MM.1S (cell line): ENCODE results near the gene VEPH1.

Experiments used
- DNase-seq: peaks from one replicate; pipeline ENCODE4 v3.0.0-alpha.2; 2015
- H2AFZ ChIP-seq: fragments of 300-600 bp; sonication (generic); 2 replicates; pipeline ENCODE4 v1.6.0; 2016; ENCODE audit warnings: antibody characterized with exemption, low read length
- H3F3A ChIP-seq: fragments of 300-600 bp; sonication (generic); 2 replicates; pipeline ENCODE4 v1.6.1; 2016; ENCODE audit warnings: mild to moderate bottlenecking, antibody characterized with exemption, low read length, moderate library complexity, mixed read lengths; ENCODE audit not compliant: insufficient read depth
- H3K27ac ChIP-seq: fragments of 300-600 bp; sonication (generic); 2 replicates; pipeline ENCODE4 v1.5.1; 2016; ENCODE audit warnings: mild to moderate bottlenecking, low read length
- H3K27me3 ChIP-seq: fragments of 300-600 bp; sonication (generic); replicated peaks from 2 replicates; pipeline ENCODE4 v1.6.0; 2016; ENCODE audit warnings: low read length; ENCODE audit not compliant: insufficient read depth
- H3K36me3 ChIP-seq: fragments of 300-600 bp; sonication (generic); replicated peaks from 2 replicates; pipeline ENCODE4 v1.6.1; 2016; ENCODE audit warnings: mild to moderate bottlenecking, low read length, mixed read lengths; ENCODE audit not compliant: insufficient read depth
- H3K4me1 ChIP-seq: fragments of 300-600 bp; sonication (generic); 2 replicates; pipeline ENCODE4 v1.6.1; 2016; ENCODE audit warnings: low read length, mixed read lengths
- H3K4me2 ChIP-seq: fragments of 300-600 bp; sonication (generic); 2 replicates; pipeline ENCODE4 v1.6.0; 2016; ENCODE audit warnings: low read depth, low read length
- H3K4me3 ChIP-seq: fragments of 300-600 bp; sonication (generic); 2 replicates; pipeline ENCODE4 v1.5.1; 2016; ENCODE audit warnings: low read length, mixed read lengths
- H3K79me2 ChIP-seq: fragments of 300-600 bp; sonication (generic); 2 replicates; pipeline ENCODE4 v1.6.1; 2016; ENCODE audit warnings: mixed run types, low read length, mixed read lengths
- H3K9ac ChIP-seq: fragments of 300-600 bp; sonication (generic); 2 replicates; pipeline ENCODE4 v1.6.1; 2016; ENCODE audit warnings: low read length, mixed read lengths
- H3K9me2 ChIP-seq: fragments of 300-600 bp; sonication (generic); replicated peaks from 2 replicates; pipeline ENCODE4 v1.6.1; 2016; ENCODE audit warnings: mild to moderate bottlenecking, low read length, mixed read lengths; ENCODE audit not compliant: insufficient read depth
- H3K9me3 ChIP-seq: fragments of 300-600 bp; sonication (generic); replicated peaks from 2 replicates; pipeline ENCODE4 v1.6.1; 2016; ENCODE audit warnings: mild to moderate bottlenecking, low read length, mixed read lengths; ENCODE audit not compliant: insufficient read depth
- H4K20me1 ChIP-seq: fragments of 300-600 bp; sonication (generic); 2 replicates; pipeline ENCODE4 v1.6.1; 2016; ENCODE audit warnings: mild to moderate bottlenecking, low read length, moderate library complexity, mixed read lengths; ENCODE audit not compliant: insufficient read depth
- CTCF ChIP-seq: fragments of 300-600 bp; sonication (generic); IDR thresholded peaks from 2 replicates; pipeline ENCODE4 v1.5.1; 2016; ENCODE audit warnings: antibody characterized with exemption, low read length, mixed read lengths
- EZH2 ChIP-seq: fragments of 300-600 bp; sonication (generic); optimal IDR thresholded peaks from 2 replicates; pipeline ENCODE3; 2017; ENCODE audit warnings: low read depth, mild to moderate bottlenecking, antibody characterized with exemption, low read length, mixed read lengths
- EZH2phosphoT487 ChIP-seq: fragments of 300-600 bp; sonication (generic); IDR thresholded peaks from 2 replicates; pipeline ENCODE4 v1.6.1; 2018; ENCODE audit warnings: antibody characterized with exemption, low read length

The VEPH1 gene

GRCh38 chr3:157282261-157283191, 220.7 kb downstream of the VEPH1 start:
- Histone ChIP-seq H3K79me2 (no peaks in the 10 kb centered on the region), H3K4me2 (no peak overlapping the region), H3K27me3 (no peaks in the 10 kb centered on the region), H3K9me3 (no peaks in the 10 kb centered on the region), H3F3A (no peaks in the 10 kb centered on the region), H4K20me1 (no peaks in the 10 kb centered on the region), H3K4me3 (no peak overlapping the region), H3K4me1 (no peaks in the 10 kb centered on the region), H3K9me2 (no peaks in the 10 kb centered on the region), H3K27ac (no peak overlapping the region), H2AFZ (no peak overlapping the region), H3K36me3 (no peaks in the 10 kb centered on the region), H3K9ac (no peak overlapping the region)
- no peak for DNase-seq
- TF ChIP-seq EZH2phosphoT487: no peak
- no peak for TF ChIP-seq EZH2
- no peak for TF ChIP-seq CTCF

- no peak for DNase-seq
- Histone ChIP-seq H3K4me2 (no peak overlapping the region), H3K27ac (no peak overlapping the region), H3K36me3 (no peaks in the 10 kb centered on the region), H3K9me2 (no peaks in the 10 kb centered on the region), H3K4me1 (no peaks in the 10 kb centered on the region), H4K20me1 (no peaks in the 10 kb centered on the region), H3K27me3 (no peaks in the 10 kb centered on the region), H3K9ac (no peak overlapping the region), H3K79me2 (no peaks in the 10 kb centered on the region), H3F3A (no peaks in the 10 kb centered on the region), H3K4me3 (no peak overlapping the region), H3K9me3 (no peaks in the 10 kb centered on the region), H2AFZ (no peak overlapping the region)
- no peak for TF ChIP-seq EZH2phosphoT487
- TF ChIP-seq CTCF: no peak
- no peak for TF ChIP-seq EZH2
These were observed 222.4 kb downstream of the VEPH1 start for GRCh38 chr3:157280786-157281185.

GRCh38 chr3:157280354-157280753, 222.9 kb downstream of the VEPH1 start:
- no peak for DNase-seq
- no peaks in the 10 kb centered on the region for H3K9me3 ChIP-seq
- H3K79me2 ChIP-seq: no peaks in the 10 kb centered on the region
- no peak overlapping the region for H3K4me3 ChIP-seq
- no peak overlapping the region for H3K9ac ChIP-seq
- H3K36me3 ChIP-seq: no peaks in the 10 kb centered on the region
- H3K27ac ChIP-seq: no peak overlapping the region
- no peaks in the 10 kb centered on the region for H3K9me2 ChIP-seq
- no peaks in the 10 kb centered on the region for H4K20me1 ChIP-seq
- TF ChIP-seq EZH2: no peak
- no peak for TF ChIP-seq CTCF
- TF ChIP-seq EZH2phosphoT487: no peak
- no peaks in the 10 kb centered on the region for H3K27me3 ChIP-seq
- no peaks in the 10 kb centered on the region for H3F3A ChIP-seq
- H3K4me1 ChIP-seq: no peaks in the 10 kb centered on the region
- no peak overlapping the region for H3K4me2 ChIP-seq
- H2AFZ ChIP-seq: no peak overlapping the region
